Measurements from ENCODE around the gene MPHOSPH10. TPM values are rescaled to one million over a fixed set of nuclear protein-coding genes. Genes with fewer than 3 reads are reported as not detected.

MPHOSPH10 gene
- total RNA-seq, 4 donors from 2014 or later: 18.9 to 33.0 (median 29.8) TPM

DNA sequence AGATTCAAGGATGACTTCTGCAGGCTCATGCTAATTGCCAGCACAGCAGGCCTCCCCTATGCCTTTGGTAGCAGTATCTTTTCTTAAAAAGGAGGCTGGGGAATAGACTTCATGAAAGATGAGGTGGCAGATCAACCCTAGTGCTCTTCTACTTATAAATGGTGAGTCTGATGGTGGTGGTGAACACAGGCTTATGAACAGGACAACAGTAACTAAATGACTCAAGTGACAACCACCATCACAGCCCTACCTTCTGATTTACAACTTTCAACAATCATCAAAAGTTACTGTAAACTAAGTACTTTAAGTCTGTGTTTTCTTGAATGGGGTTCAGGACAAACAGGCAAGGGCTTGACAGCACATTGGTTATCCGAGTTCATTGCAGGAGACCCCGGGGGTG is 57.2 kb downstream of the MPHOSPH10 start:
- no peaks in the 10 kb centered on the region for H3K4me1 ChIP-seq
- TF ChIP-seq, protein P1, sequence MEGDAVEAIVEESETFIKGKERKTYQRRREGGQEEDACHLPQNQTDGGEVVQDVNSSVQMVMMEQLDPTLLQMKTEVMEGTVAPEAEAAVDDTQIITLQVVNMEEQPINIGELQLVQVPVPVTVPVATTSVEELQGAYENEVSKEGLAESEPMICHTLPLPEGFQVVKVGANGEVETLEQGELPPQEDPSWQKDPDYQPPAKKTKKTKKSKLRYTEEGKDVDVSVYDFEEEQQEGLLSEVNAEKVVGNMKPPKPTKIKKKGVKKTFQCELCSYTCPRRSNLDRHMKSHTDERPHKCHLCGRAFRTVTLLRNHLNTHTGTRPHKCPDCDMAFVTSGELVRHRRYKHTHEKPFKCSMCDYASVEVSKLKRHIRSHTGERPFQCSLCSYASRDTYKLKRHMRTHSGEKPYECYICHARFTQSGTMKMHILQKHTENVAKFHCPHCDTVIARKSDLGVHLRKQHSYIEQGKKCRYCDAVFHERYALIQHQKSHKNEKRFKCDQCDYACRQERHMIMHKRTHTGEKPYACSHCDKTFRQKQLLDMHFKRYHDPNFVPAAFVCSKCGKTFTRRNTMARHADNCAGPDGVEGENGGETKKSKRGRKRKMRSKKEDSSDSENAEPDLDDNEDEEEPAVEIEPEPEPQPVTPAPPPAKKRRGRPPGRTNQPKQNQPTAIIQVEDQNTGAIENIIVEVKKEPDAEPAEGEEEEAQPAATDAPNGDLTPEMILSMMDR (IDR thresholded peaks at IDR 0.05): no peak
- no peak for TF ChIP-seq POLR2A (IDR thresholded peaks at IDR 0.05)
- no peak overlapping the region for H3K4me3 ChIP-seq
- WGBS, 2 donors: 66 to 76% methylated on average over 2 of the region's 2 CpGs
- no peak overlapping the region for H3K27ac ChIP-seq
- no peaks in the 10 kb centered on the region for H3K9me3 ChIP-seq
- no peak for DNase-seq
- intact Hi-C loops (cut with DNase I): no loop called here
- H3K36me3 ChIP-seq: peaks cover 0 to 35% (median 0%) of the 10 kb centered on the region in 3 donors
- H3K27me3 ChIP-seq: no peaks in the 10 kb centered on the region

DNA sequence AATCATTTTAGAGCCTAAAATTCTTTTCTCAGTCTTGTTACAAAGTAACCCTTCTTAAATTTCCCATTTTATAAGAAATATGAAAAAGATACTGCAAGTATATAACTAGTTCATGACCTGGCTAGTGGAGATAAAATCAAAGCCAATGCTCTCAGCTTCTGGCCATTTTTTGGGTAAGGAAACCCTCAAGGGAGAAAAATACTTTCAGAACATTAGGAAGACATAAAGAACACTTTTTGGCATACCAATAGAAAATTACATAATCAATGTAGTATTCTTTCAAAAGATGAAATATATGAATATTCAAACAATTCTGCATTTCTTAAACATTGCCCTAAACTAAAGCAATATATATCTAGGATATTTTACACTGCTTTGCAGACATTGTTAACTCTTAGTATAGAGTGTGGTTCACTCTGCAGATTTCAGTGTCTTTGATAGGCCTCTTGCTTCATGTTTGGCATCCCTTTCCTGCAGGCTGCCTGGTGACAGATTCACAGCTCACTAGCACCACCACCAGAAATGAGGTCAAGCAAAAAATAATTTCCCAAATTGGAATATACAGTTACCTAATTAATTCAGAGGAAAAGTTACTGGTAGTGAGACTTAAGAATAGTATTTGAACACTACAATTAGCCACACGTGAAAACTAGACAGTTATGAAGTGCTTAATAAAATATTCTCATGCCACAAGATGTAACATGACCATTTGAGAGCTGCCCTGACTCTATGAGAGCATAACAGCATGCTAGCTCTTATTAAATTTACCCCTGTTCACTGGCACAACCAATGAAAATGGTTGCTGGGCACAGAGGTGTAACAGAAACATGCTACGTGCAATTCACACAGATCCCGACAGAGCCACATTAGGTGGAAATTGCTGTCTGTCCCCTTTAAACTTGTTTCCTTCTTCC is 60.5 kb downstream of the MPHOSPH10 start:
- Histone ChIP-seq H3K9me3 (no peaks in the 10 kb centered on the region), H3K4me1 (no peaks in the 10 kb centered on the region), H3K36me3 (peaks cover 0 to 30% (median 0%) of the 10 kb centered on the region in 3 donors), H3K27me3 (no peaks in the 10 kb centered on the region), H3K4me3 (no peak overlapping the region), H3K27ac (no peak overlapping the region)
- intact Hi-C loops (cut with DNase I): no loop called here
- WGBS, 2 donors: 60 to 63% methylated on average over 3 of the region's 3 CpGs
- DNase-seq: no peak
- TF ChIP-seq, protein P1 (IDR thresholded peaks at IDR 0.05): peak in 4 of 6 experiments; percentile 12 to 41 (median 24)
- TF ChIP-seq POLR2A (IDR thresholded peaks at IDR 0.05): no peak

DNA sequence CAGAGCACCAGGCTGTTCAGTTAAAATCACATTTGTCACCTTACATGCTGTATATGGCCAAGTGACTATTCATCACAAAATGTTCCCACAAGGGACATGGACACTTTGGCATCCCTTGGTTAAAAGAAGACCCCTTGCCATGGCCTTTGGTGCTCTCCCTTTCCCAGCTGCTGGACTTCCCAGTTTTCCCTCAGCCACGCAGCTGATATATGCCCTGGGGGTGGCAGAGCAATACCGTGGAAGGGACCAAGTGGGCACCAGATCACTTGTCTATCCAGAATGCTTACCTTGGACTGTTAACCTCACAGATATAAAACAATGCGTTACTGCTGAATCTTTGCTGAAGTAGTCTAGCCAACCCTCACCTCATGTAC is 61.1 kb downstream of the MPHOSPH10 start:
- Histone ChIP-seq H3K27ac (no peak overlapping the region), H3K4me1 (no peaks in the 10 kb centered on the region), H3K27me3 (no peaks in the 10 kb centered on the region), H3K4me3 (no peak overlapping the region), H3K9me3 (no peaks in the 10 kb centered on the region), H3K36me3 (peaks cover 0 to 26% (median 0%) of the 10 kb centered on the region in 3 donors)
- 68 to 73% methylated on average over 3 of the region's 3 CpGs for WGBS, 2 donors
- intact Hi-C loops (cut with DNase I): no loop called here
- TF ChIP-seq, protein P1 (IDR thresholded peaks at IDR 0.05): no peak
- no peak for TF ChIP-seq POLR2A (IDR thresholded peaks at IDR 0.05)
- no peak for DNase-seq

Small RNA genes within 50 kb of the gene (small RNA-seq; reads per million reads assigned to genes)
- gene AC007881.1: 0 reads per million in 4 donors

Other genes with a start within 250 kb of the MPHOSPH10 start
- gene VAX2, start 230.1 kb upstream of the MPHOSPH10 start, total RNA-seq: 1 to 10 TPM in 1 of 4 donors, under 1 TPM in 3; 0.27 to 1.2 (median 0.56) TPM
- gene ATP6V1B1, start 194.7 kb upstream of the MPHOSPH10 start, total RNA-seq: 1 to 10 TPM in 1 of 4 donors, under 1 TPM in 1, not detected in 2; 0.97 to 1.2 TPM
- gene ANKRD53, start 152.0 kb upstream of the MPHOSPH10 start, total RNA-seq: under 1 TPM in 2 of 4 donors, not detected in 2; 0.18 to 0.76 TPM
- gene TEX261, start 135.8 kb upstream of the MPHOSPH10 start, total RNA-seq: 10 to 100 TPM; 22.6 to 33.3 (median 27.1) TPM
- gene NAGK, start 62.0 kb upstream of the MPHOSPH10 start, total RNA-seq: 100 to 1,000 TPM in 3 of 4 donors, 10 to 100 TPM in 1; 87.5 to 278 (median 166) TPM
- gene MCEE, start 405 bp upstream of the MPHOSPH10 start, total RNA-seq: 10 to 100 TPM; 18.9 to 26.5 (median 21.6) TPM
- gene PAIP2B, start 96.5 kb downstream of the MPHOSPH10 start, total RNA-seq: 10 to 100 TPM in 2 of 4 donors, 1 to 10 TPM in 2; 6.5 to 13.9 (median 9.9) TPM
- 100 to 1,000 TPM in 1 of 4 donors, 10 to 100 TPM in 3; 67.3 to 133 (median 79.2) TPM for gene ZNF638, start 201.1 kb downstream of the MPHOSPH10 start, total RNA-seq